Esophagus squamous epithelium (tissue), 4 donors: ENCODE data around the gene MINDY3.

Source experiments
- POLR2A ChIP-seq, 4 donors: fragments of 450-650 bp; IDR thresholded peaks; one replicate each; pipeline ENCODE4 v1.6.1; 2017; ENCODE audit warnings: antibody characterized with exemption in 4 of 4, mild to moderate bottlenecking in 4 of 4, moderate library complexity in 3 of 4
- TF ChIP-seq, protein P1 (sequence below), 6 experiments: fragments of 450-650 bp in 4 of 6; fragments of 200-600 bp in 2 of 6; sonication (generic) in 2 of 6; IDR thresholded peaks; one replicate each; pipeline ENCODE4 v1.5.1; 2016 to 2019; ENCODE audit warnings: antibody characterized with exemption in 6 of 6, mild to moderate bottlenecking in 4 of 6, moderate library complexity in 4 of 6

DNA sequence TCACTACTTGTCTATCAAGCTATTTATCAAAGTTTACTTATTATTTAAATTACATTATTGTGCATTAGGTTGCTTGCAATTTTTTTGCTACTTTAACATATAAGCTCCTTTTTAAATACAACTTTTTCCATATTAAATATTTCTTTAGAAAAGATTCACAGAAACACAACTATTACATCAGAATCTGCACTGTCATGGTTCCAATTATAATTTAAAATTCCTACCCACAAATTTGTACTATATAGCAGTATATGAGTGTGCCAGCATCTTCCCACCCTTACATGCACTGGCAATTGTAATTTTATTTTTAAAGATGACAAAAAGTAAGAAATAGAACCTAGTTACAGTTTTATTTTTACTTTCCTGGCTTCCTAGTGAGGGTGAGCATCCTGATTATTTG is 15.8 kb downstream of the MINDY3 start:
- no peak for TF ChIP-seq POLR2A (IDR thresholded peaks at IDR 0.05)
- TF ChIP-seq, protein P1, sequence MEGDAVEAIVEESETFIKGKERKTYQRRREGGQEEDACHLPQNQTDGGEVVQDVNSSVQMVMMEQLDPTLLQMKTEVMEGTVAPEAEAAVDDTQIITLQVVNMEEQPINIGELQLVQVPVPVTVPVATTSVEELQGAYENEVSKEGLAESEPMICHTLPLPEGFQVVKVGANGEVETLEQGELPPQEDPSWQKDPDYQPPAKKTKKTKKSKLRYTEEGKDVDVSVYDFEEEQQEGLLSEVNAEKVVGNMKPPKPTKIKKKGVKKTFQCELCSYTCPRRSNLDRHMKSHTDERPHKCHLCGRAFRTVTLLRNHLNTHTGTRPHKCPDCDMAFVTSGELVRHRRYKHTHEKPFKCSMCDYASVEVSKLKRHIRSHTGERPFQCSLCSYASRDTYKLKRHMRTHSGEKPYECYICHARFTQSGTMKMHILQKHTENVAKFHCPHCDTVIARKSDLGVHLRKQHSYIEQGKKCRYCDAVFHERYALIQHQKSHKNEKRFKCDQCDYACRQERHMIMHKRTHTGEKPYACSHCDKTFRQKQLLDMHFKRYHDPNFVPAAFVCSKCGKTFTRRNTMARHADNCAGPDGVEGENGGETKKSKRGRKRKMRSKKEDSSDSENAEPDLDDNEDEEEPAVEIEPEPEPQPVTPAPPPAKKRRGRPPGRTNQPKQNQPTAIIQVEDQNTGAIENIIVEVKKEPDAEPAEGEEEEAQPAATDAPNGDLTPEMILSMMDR (IDR thresholded peaks at IDR 0.05) = no peak
